NCI-H128 (cell line): ENCODE results near the gene ISM1.

Experiments
- DNase-seq: peaks from one replicate; lab custom pipeline; 2025; ENCODE audit not compliant: unreplicated experiment; lab: John Stamatoyannopoulos, UW

ISM1 gene

GRCh38 chr20:13340088-13340487 lies 119.0 kb downstream of the ISM1 start:
- DNase-seq = no peak

GRCh38 chr20:13341737-13342393 lies 120.8 kb downstream of the ISM1 start:
- DNase-seq = no peak

DNA sequence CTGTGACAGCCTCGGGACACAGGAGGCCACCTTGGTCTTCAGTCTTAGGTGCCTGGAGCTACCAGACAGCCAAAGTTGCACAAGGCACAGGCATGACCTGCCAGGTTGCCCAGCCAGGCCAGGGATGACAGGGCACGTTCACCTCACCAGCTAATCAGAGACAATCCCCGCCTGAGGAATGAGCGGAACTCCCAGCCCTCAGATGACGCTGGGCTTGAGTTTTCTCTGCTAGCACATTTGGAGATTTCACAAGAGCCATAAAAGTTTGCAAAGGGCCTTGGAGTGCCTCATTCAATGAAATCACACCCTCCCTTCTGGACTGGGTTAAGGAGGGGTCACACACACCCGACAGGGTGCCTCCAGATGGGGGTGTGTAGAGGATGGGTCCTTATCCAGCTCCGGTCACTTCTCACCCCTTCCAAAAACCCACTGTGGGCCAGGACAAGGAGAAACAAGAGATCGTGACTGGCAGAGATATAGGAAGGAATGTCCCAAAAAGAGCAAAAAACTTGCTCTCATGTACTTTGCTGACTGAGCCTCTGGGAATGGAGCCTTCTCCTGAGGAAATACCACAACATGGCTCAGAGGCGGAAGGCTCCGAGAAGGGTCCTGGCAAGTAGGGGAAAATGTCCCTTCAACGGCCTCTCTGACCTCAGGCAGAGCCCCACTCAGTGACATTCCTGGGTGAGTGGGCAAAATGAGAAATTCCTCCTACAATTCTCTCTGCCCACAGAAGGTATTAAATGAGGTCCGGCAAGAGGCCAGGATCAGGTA lies 121.6 kb downstream of the ISM1 start:
- no peak for DNase-seq

DNA sequence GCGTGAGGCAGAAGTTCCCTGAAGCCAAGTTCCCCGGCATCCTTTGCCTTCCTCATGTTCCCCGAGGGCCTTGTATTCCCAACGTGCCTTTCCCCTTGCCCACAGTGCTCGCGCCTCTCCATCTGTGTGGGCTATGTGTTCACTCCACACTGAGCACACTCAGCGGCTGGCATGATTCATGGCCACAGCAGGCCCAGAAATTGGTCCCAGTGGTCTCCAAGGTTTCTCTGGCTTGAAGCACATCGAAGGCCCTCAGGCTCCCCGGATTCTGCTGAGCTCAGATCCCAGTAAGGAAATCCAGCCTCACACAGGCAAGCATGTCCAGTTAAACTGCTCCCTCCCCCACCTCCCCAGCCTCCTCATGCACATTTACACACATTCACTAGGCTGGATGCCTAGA lies 123.6 kb downstream of the ISM1 start:
- no peak for DNase-seq

GRCh38 chr20:13348311-13349234 lies 127.5 kb downstream of the ISM1 start:
- DNase-seq = no peak

DNA sequence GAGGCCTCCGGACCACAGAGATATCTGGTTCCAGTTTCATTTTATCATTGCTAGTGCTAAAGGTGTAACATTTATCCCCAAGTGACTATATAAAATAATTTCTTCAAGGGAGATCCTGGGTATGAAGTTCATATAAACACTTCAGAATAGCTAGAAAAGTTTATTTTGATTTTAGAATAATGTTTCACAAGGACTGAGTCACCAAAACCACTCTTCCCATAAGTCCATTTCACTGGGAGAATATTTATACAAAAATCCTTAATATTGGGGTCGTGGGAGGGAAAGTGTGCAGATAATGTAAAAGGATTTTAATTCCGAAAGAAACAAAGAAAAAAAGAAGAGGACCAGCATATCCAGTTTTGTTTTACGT lies 128.1 kb downstream of the ISM1 start:
- no peak for DNase-seq
